Neural crest cell (in vitro differentiated cells): ENCODE data around the gene ERCC3. TPM values are rescaled to one million over a fixed set of nuclear protein-coding genes. Genes with fewer than 3 reads are reported as not detected.

ENCODE experiments used
- DNase-seq: peaks from one replicate; pipeline ENCODE4 v3.0.0; 2021; ENCODE audit warnings: low read depth, mixed read lengths, low spot score
- H3K27ac Mint-ChIP-seq: one replicate; pipeline ENCODE4 v1.8.0; 2021; ENCODE audit warnings: mild to moderate bottlenecking, mixed read lengths; ENCODE audit not compliant: unreplicated experiment
- H3K27me3 Mint-ChIP-seq: 2 replicates; pipeline ENCODE4 v1.8.0; 2021; ENCODE audit warnings: low read depth, mild to moderate bottlenecking, mixed read lengths
- H3K36me3 Mint-ChIP-seq: 2 replicates; pipeline ENCODE4 v1.8.0; 2021; ENCODE audit warnings: low read depth, mild to moderate bottlenecking, mixed read lengths
- H3K4me1 Mint-ChIP-seq: 2 replicates; pipeline ENCODE4 v1.8.0; 2021; ENCODE audit warnings: mixed read lengths
- H3K4me3 Mint-ChIP-seq: one replicate; pipeline ENCODE4 v1.8.0; 2021; ENCODE audit warnings: mild to moderate bottlenecking, mixed read lengths
- H3K9me3 Mint-ChIP-seq: 2 replicates; pipeline ENCODE4 v1.8.0; 2021; ENCODE audit warnings: mixed read lengths
- CTCF ChIP-seq: fragments of 200-600 bp; sonication (generic); conservative IDR thresholded peaks from 2 replicates; pipeline ENCODE4 v1.5.0; 2021; ENCODE audit warnings: antibody characterized with exemption, mild to moderate bottlenecking
- total RNA-seq: library from RNA; stranded (reverse); gene quantifications from 2 replicates; pipeline ENCODE4 v1.2.1, GENCODE V29; 2021

Gene ERCC3
- total RNA-seq, 1 donor from 2014 or later, result 67.4 TPM

GRCh38 chr2:127208313-127208712, 85.6 kb downstream of the ERCC3 start:
- no peak overlapping the region for H3K27ac Mint-ChIP-seq
- H3K36me3 Mint-ChIP-seq, result peaks cover 8% of the 10 kb centered on the region
- no peak for DNase-seq
- no peaks in the 10 kb centered on the region for H3K27me3 Mint-ChIP-seq
- H3K9me3 Mint-ChIP-seq, result peaks cover 3% of the 10 kb centered on the region
- no peak overlapping the region for H3K4me3 Mint-ChIP-seq
- H3K4me1 Mint-ChIP-seq, result peaks cover 18% of the 10 kb centered on the region
- no peak for TF ChIP-seq CTCF

Other genes with a start within 250 kb of the ERCC3 start
- gene BIN1, start 187.0 kb downstream of the ERCC3 start, total RNA-seq, result 67.7 and 69.9 TPM in 2 replicates
- gene CYP27C1, start 73.8 kb downstream of the ERCC3 start, total RNA-seq, result 10.1 and 10.2 TPM in 2 replicates
- gene MAP3K2, start 93.8 kb upstream of the ERCC3 start, total RNA-seq, result 31.5 and 35.1 TPM in 2 replicates
- gene PROC, start 124.3 kb upstream of the ERCC3 start, total RNA-seq, result not detected in 2 replicates
- gene IWS1, start 232.3 kb upstream of the ERCC3 start, total RNA-seq, result 59.4 and 63.0 TPM in 2 replicates
- 0.28 TPM in 1 of 2 replicates, not detected in the other for gene MYO7B, start 241.5 kb upstream of the ERCC3 start, total RNA-seq